ENCODE measurements around the gene RNF19B.
"Not testable (repeated sequence)": the region's sequence is repeated elsewhere in the genome, so short reads cannot be mapped to it uniquely, and the experiment has no call there.

Gene RNF19B

DNA sequence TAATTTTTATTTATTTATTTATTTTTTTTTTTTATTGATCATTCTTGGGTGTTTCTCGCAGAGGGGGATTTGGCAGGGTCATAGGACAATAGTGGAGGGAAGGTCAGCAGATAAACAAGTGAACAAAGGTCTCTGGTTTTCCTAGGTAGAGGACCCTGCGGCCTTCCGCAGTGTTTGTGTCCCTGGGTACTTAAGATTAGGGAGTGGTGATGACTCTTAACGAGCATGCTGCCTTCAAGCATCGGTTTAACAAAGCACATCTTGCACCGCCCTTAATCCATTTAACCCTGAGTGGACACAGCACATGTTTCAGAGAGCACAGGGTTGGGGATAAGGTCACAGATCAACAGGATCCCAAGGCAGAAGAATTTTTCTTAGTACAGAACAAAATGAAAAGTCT lies 8.8 kb upstream of the RNF19B start:
- intact Hi-C loops (cut with DNase I): loop anchor here (5.0 kb wide), 1 partner anchor 64 kb away; the partner anchor contains the start of gene AK2
- DNase-seq: not testable (repeated sequence)

DNA sequence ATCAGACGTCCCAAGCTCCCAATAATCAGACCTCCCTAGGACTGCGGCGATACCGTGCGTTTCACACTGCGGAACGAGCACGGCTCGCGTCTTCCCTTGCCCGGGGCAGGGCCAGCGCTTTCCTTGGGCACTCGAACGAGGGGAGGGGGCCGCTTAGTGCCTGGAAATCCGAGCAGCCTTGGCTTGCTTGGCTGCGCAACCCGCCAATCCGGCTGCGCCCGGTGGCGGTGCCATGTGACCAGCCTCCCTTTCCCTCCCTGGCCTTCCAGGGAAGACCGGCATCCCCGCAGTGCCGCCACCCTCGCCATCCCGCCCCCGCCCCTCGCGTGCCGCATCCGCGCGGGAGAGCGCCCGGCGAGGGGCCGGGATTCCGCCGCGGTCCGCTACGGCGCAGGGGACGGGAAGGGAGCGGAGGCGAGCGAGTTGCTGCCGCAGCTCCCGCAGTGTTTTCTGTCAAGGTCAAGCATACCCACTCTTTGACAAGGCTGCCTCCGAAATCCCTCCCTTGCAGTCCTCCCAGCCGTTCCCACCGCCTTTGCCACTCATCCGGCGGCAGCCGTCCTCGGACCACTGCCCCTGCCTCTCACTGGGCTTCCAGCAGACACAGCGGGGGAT lies 8.3 kb upstream of the RNF19B start:
- intact Hi-C loops (cut with DNase I): loop anchor here (5.0 kb wide), 1 partner anchor 64 kb away; the partner anchor contains the start of gene AK2
- DNase-seq: peak; percentile 58 to 92 (median 78)

DNA sequence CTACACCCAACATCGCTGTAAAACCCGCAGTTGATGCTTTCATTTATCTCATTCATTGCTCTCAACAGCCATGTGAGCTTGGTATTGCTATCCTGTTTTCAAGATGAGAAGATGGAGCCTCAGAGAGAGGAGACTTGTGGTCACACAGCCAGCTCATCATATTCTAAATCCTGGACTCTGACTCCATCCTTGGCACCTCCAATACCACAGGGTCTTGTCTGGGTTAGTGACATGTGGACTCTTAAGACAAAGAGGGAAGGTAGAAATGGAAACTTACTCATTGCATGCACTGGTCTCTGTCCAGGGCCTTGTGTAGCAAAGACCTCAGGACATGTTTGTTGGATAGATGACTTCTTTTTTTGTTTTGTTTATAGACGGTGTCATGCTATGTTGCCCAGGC lies 7.0 kb upstream of the RNF19B start:
- no peak for DNase-seq
- intact Hi-C loops (cut with DNase I): loop anchor here (5.0 kb wide), 1 partner anchor 66 kb away; the partner anchor contains the start of gene AK2

DNA sequence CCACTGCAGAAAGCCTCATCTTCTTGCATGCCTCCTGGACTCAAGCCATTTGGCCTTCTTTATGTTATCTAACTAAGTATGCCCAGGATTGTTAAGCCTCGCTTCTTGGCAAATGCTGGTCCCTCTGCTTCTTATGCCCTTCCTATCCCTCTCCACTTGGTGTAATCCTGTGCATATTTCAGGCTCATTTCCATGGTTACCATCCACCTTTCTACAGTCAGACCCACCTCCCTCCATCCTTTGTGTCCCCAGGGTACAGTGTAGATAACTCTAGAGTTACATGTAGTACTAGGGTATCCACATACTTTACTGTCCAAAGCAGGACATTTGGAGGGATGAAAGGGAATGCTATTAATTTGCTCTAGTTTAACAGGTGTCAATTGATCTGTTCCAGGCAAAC lies 6.5 kb upstream of the RNF19B start:
- intact Hi-C loops (cut with DNase I): loop anchor here (5.0 kb wide), 1 partner anchor 66 kb away; the partner anchor contains the start of gene AK2
- no peak for DNase-seq

DNA sequence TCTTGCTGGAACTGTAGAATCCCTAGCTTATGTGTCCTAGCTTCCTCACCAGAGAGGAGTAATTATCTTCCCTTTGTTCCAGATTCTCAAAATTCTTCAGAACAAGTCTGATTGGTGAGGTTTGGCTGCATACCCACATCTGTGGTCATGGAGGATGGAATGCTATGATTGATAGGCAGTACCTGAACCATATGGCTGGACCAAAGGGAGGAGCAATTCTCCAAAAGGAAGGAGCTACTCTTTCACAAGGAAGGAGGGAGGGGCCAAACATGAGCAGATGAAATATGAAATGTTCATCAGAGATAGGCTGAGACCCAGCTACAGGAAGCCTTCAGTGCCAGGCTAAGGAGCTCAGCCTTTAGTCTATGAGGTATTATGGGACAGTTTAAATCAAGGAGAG lies 5.0 kb upstream of the RNF19B start:
- no peak for DNase-seq
- intact Hi-C loops (cut with DNase I): loop anchor here (10.0 kb wide), 1 partner anchor 115 kb away; the partner anchor contains the start of gene AZIN2

DNA sequence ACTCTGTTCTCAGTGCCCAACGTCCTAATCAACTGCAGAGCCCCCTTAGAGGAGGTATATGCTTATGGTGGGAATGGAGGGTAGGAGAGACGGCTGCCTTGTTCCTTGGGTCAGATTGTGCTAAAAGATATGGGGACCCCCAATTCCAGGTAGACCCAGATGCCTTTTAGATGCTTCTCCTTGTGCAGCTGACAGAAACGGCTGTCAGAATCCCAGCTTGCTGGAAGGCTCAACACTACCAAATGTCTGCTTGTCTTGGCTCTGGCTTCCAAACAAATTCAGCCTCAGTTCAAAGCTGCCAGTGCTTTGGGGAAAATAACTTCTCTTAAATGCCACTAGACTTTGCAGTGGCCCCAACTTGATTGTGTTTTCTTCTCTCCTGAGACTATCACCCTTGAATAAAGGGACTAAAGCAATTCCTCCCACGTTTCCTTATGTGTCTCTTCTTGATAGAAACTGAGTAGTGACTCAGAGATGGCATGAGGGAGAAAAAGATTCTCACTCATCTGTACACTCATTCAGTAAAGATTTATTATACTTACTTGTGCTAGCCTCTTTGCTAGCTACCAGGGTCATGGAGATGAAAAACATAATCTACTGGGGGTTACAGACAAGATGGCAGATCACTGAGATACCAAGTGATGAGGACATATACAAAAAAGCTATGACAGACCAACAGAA lies 3.4 kb upstream of the RNF19B start:
- intact Hi-C loops (cut with DNase I): loop anchor here (10.0 kb wide), 1 partner anchor 117 kb away; the partner anchor contains the start of gene AZIN2
- peak in 2 of 42 donors; percentile 35 to 40 for DNase-seq

DNA sequence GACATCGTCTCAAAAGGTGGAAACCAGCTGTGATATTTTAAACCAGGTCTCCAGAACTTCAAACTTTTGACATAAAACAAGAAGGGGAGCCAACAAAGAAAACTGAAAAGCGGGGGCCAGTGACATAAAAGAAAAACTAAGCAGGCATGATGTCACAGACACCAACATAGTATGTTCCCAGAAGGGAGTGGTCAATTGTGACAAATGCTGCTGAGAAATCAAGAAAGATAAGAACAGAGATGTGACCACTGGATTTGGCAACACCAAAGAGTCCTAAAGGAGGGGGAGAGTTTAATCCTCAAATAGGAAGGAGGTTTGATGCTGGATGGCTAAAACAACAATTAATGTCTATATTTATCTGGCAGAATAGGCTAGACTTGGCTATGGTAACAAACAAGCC lies 2.3 kb upstream of the RNF19B start:
- no peak for DNase-seq
- intact Hi-C loops (cut with DNase I): loop anchor here (10.0 kb wide), 1 partner anchor 118 kb away; the partner anchor contains the start of gene AZIN2

DNA sequence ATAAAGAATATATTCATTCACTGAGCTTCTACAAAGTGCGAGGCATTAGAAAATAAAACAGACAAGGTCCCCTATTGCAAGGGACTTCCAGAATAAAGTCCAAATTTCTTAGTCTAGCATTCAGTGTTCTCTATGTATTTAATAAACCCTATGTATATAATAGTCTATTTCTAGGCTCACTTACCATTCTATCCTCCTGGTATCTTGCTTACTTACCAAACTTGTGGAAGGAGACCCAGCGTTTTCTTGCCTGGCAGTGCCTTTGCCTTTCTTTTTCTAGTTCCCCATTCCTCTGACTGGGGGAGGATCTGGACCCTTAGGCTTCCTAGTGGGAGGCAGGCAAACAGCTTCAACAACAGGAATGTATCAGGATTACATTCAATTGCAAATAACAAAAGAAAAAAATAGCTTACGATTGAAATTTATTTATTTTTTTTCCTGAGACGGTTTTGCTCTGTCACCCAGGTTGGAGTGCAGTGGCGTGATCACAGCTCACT lies 690 bp upstream of the RNF19B start:
- DNase-seq: peak in 1 of 42 donors; percentile 26
- intact Hi-C loops (cut with DNase I): loop anchor here (10.0 kb wide), 1 partner anchor 120 kb away; the partner anchor contains the start of gene AZIN2

DNA sequence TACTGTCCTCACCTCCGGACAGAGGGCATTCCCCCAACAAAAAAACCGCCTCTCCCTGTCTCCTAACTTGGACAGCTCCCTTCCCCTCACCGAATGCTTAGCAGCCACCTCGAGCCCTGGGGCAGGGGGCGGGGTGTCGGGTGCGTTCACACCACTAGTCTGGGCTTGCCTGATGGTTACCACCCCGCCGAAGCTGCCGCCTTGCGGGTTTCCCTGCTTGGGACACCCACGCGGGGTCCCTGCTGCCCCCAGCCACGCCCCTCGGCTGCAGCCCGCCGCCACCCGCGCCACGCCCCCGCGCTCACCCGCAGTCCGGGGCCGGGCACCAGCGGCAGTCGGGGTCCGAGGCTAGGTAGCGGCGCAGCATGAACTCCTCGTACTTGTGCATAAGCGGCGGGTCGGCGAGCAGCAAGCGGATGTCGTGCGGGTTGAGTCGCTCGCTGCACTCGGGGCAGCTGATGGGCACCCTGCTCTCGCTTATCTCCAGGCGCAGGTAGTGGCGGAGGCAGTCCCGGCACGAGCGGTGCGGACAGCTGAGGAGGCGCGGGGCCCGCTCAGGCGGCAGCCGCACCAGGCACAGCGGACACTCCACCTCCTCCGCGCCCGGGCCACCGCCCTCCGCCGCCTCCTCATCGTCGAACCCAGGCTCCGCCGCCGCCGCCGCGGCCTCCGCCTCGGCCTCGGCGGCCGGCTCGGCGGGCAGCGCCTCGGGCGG lies 706 bp downstream of the RNF19B start:
- intact Hi-C loops (cut with DNase I): loop anchor here (10.0 kb wide), 1 partner anchor 121 kb away; the partner anchor contains the start of gene AZIN2
- DNase-seq: peak in 39 of 42 donors; percentile 11 to 69 (median 42)

DNA sequence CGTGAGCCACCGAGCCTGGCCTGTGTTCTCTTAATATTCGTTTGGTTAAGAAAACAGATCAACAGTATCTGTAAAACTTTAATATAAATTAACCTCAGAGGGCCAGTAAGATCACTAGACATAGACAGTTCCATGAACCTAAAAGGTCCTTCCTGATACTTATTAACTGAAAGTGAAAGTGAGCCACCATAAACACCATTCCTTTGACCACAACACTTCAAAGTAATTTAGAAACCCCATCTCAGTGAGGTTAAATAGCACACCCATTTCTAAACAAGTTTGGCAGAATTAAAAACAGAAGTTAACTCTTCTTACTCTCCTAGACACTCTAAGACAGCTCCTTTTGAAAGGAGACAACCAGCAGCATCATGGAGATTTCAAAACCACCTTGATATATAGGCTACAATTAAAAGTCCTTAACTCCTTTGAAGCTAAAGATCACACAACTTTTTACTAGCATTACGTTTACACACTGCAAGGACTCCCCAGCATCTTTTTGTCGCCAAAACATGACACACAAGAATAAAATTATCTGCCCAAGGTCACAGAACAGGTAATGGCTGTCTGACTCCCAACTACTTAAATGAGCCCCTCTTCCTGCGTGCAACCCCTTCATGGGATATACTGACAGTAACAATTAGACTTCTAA lies 2.2 kb downstream of the RNF19B start:
- DNase-seq: no peak
- intact Hi-C loops (cut with DNase I): loop anchor here (10.0 kb wide), 1 partner anchor 122 kb away; the partner anchor contains the start of gene AZIN2

DNA sequence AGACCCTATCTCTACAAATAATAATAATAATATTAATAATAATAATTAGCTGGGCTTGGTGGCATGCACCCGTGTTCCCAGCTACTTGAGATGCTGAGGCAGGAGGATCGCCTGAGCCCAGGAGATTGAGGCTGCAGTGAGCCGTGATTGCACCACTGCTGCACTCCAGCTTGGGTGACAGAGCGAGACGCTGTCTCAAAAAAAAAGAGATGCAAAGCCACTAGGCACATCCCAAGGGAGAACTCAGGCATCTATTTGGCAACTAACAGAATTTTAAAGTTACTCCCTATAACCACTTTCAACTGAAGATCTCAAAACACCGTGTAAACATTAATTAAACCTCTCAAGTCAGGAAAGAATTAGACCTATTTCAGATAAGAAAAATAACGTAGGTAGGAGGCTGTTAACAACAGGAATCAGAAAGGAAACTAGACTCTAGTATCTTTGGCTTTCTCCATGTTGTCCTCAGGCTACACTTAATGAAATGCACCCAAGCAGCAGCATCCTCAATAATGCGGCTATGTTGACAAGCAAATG lies 3.7 kb downstream of the RNF19B start:
- no peak for DNase-seq
- intact Hi-C loops (cut with DNase I): loop anchor here (10.0 kb wide), 1 partner anchor 124 kb away; the partner anchor contains the start of gene AZIN2

DNA sequence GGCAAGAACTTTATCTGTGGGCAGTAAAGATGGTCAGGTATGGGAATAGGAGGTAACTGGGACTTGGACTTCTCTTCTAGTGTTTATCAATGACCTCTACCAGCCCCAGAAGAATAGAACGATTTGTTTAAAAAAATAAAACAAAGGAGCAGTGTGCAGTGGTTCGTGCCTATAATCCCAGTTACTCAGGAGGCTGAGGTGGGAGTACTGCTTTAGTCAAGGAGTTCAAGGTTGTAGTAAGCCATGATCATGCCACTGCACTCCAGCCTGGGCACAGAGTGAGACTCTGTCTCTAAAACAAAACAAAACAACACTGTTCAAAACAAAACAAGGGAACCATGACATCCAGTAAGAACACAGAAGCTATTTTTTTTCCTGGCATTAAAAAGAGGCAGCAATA lies 4.3 kb downstream of the RNF19B start:
- intact Hi-C loops (cut with DNase I): loop anchor here (10.0 kb wide), 1 partner anchor 124 kb away; the partner anchor contains the start of gene AZIN2

DNA sequence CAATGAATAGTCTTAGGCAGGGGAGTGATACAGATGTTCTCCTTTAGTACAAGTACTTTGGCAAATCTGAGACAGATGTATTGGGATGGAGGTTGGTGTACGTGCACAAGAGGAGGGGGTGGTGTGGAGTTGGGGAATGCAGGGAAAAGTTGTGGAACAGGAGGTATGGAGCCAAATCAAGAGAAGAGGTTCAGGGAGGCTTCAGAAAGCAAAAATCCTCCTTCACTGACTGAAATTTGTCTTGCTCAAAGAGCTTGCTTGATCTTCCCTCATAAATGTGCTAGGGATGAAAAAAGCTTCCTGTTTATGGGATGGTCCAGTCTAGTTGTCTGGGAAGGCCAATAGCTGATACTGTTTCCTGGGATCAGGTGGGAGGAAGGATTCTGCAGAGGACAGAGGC lies 5.8 kb downstream of the RNF19B start:
- intact Hi-C loops (cut with DNase I): no loop called here
- DNase-seq: no peak

More for the DNA sequence above, 4.3 kb downstream of the RNF19B start:
- no peak for DNase-seq

DNA sequence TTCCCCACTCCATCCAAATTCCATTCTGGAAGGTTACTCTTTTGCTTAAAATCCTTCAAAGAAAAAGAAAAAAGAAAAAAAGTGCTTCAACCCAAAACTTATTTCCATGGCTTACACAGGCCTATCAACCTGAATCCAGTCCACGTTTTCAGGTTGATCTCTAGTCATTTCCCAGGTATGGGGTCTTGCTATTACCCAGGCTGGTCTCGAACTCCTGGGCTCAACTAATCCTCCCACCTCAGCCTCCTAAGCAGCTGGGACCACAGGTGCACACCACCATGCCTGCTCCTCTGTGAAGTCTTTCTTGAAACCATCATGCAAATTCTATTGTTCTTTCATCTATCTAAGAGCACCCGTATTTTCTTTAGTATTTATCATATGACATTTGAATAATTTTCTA lies 7.6 kb downstream of the RNF19B start:
- intact Hi-C loops (cut with DNase I): no loop called here
- no peak for DNase-seq

DNA sequence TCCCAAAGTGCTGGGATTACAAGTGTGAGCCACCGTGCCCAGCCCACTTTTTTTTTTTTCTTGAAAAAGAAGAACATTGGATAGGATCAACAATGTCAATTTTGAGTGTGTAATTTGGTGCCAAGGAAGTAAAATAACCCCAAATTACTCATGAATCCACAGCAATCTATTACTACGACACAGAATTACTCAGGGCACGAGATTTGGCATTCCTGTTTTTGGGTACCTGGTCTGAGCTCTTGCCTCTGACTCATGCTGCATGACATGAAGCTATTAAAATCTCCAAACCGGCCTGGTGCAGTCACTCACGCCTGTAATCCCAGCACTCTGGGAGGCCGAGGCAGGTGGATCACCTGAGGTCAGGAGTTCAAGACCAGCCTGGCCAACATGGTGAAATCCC lies 10.4 kb downstream of the RNF19B start:
- DNase-seq: no peak
- intact Hi-C loops (cut with DNase I): no loop called here

DNA sequence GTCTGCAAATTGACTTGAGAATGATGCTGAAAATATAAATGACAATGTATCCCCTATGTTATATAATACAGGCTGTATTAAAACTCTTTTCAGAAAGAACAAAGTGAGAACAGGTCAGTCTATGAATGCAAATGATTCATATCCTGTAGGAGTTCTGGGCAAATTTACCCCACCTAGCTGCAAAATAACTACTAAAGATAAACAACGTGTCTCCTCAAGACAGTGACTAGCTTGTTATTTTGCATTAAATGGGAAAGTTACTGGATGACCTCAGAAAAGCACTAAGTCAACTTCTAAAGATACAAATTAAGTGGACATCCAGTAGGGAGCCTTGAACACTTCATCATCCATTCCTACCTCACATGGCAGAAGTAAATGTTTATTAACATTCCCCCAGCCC lies 11.1 kb downstream of the RNF19B start:
- DNase-seq: no peak
- intact Hi-C loops (cut with DNase I): no loop called here

DNA sequence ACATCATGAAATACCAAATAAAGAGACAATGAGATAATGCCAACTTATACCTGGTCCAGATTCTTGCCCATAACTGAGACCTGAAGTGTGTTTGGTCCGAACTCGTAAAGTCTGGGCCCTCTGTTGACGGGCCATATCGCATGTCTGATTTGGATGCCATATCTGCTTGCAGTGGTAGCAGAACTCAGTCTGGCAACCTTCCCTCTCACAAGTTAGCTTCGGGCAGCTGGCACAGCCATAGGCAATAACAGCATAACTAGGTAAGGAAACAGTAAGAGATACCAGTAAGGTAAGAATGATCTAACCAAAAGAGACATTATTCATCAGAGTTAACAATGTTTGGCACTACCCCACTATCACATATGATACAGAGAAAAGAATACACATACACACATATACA lies 15.1 kb downstream of the RNF19B start:
- DNase-seq: no peak
- intact Hi-C loops (cut with DNase I): no loop called here

DNA sequence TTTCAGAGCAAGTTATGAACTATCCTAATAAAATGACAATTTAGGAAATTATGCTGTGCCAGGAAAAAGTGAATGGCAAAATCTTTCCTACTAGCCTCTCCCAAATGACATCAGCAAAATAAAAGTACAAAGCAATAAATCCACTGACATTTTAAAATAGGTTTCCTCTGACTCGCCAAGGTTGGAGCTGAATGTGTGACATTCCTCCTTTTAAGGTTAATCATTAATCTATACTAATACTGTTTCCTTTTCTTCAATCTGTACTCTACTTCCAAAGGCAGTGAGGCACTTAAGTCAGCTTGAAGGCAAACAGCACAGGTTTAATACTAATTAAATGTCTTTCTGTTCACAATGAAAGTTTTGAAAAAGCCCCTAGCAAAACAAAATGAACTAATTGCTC lies 15.7 kb downstream of the RNF19B start:
- DNase-seq: no peak
- intact Hi-C loops (cut with DNase I): no loop called here

DNA sequence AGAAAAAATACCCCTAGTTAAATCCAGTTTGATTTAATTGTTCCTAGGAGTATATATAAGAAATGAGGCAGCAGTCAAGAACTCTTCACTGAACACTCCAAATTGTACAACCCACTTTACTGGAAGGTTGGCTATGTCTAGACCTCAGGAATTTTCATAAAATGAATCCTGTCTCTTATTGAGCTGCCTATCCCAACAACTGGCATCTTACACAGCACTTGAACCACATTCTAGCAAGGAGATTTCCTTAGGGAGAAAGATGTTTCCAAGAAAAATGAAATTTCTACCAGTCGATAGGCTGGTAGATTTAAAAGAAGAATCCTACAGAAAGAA lies 16.3 kb downstream of the RNF19B start:
- no peak for DNase-seq
- intact Hi-C loops (cut with DNase I): no loop called here

Data from head of caudate nucleus (tissue), 42 donors.